HCT116 (cell line): ENCODE results near the gene RNASE8. TPM values are rescaled to one million over a fixed set of nuclear protein-coding genes. Genes with fewer than 3 reads are reported as not detected.
A peak's percentile ranks its signal among the peaks of the same experiment; 100 is the strongest.

Source experiments
- ATAC-seq: fragments of 200-7000 bp; cut with Tn5 transposase; 2 replicates; pipeline ENCODE4 v1.9.1; 2020; ENCODE audit warnings: mild to moderate bottlenecking, moderate library complexity
- BruUV-seq: library from RNA; stranded (reverse); fragments of 400-500 nt; replicated peaks from 2 replicates; lab custom pipeline; 2021; lab: Mats Ljungman, UMichigan
- CTCF ChIA-PET: fragments of 300-600 bp; sonication (Branson Sonifier 250); formaldehyde crosslinking; loops from one replicate; lab custom pipeline; 2021; ENCODE audit warnings: antibody characterized with exemption; lab: Charles Lee
- POLR2A ChIA-PET: fragments of 300-600, 350-600 bp; sonication (Branson Sonifier 250); formaldehyde crosslinking; loops from one replicate; lab custom pipeline; 2021; ENCODE audit warnings: antibody characterized with exemption; lab: Charles Lee
- RAD21 ChIA-PET, 2 experiments: fragments of 300-600 bp; sonication (Branson Sonifier 250); formaldehyde crosslinking; loops; one replicate each; lab custom pipeline; 2023; ENCODE audit warnings: low total read pairs in 2 of 2; ENCODE audit not compliant: uncharacterized antibody in 2 of 2, unreplicated experiment in 2 of 2, low non-redundant PET in 1 of 2; lab: Charles Lee
- DNase-seq: peaks from one replicate; pipeline ENCODE4 v3.0.0-alpha.2; 2010; ENCODE audit warnings: low read depth, low spot score
- H2AFZ ChIP-seq: fragments of 200-600 bp; shearing (Covaris generic), sonication (generic); 2 replicates; pipeline ENCODE4 v1.6.1; 2017; ENCODE audit warnings: low read depth, mixed run types, mixed read lengths, antibody characterized with exemption, low read length; ENCODE audit not compliant: poor library complexity, severe bottlenecking
- H3K27ac ChIP-seq: 2 replicates; pipeline ENCODE4 v1.5.1; 2012; ENCODE audit warnings: low read depth, low read length
- H3K27me3 ChIP-seq: fragments of 200-600 bp; sonication (generic); 2 replicates; pipeline ENCODE4 v1.6.1; 2016; ENCODE audit warnings: mixed run types, low read length, mixed read lengths; ENCODE audit not compliant: insufficient read depth
- H3K36me3 ChIP-seq, 2 experiments: fragments of 200-500 bp in 1 of 2; fragments of 200-600 bp in 1 of 2; sonication (Bioruptor generic) in 1 of 2; sonication (generic) in 1 of 2; 2 replicates each; pipeline versions ENCODE4 v1.5.1 to v1.6.1; 2014 to 2016; ENCODE audit warnings: low read length in 2 of 2, inconsistent platforms in 1 of 2, mixed read lengths in 1 of 2, mixed run types in 1 of 2; ENCODE audit not compliant: insufficient read depth in 2 of 2, control insufficient read depth in 1 of 2
- H3K4me1 ChIP-seq, 2 experiments: fragments of 200-600 bp in 1 of 2; sonication (generic) in 1 of 2; 2 replicates each; pipeline versions ENCODE4 v1.5.1 to v1.6.1; 2012 to 2017; ENCODE audit warnings: low read length in 2 of 2, inconsistent platforms in 1 of 2, mild to moderate bottlenecking in 1 of 2, mixed read lengths in 1 of 2, mixed run types in 1 of 2, moderate library complexity in 1 of 2; ENCODE audit not compliant: insufficient read depth in 2 of 2, control insufficient read depth in 1 of 2
- H3K4me2 ChIP-seq: fragments of 200-600 bp; sonication (generic); 2 replicates; pipeline ENCODE4 v1.6.1; 2017; ENCODE audit warnings: mixed run types, low read length, mixed read lengths
- H3K4me3 ChIP-seq, 2 experiments: fragments of 200-600 bp in 1 of 2; sonication (generic) in 1 of 2; replicated peaks in 1 of 2; 2 replicates each; pipeline ENCODE4 v1.5.1; 2011 to 2016; ENCODE audit warnings: low read length in 2 of 2, control low read depth in 1 of 2, low read depth in 1 of 2, mild to moderate bottlenecking in 1 of 2, mixed read lengths in 1 of 2, mixed run types in 1 of 2
- H3K79me2 ChIP-seq: fragments of 200-600 bp; sonication (generic); 2 replicates; pipeline ENCODE4 v1.6.1; 2017; ENCODE audit warnings: mild to moderate bottlenecking, mixed run types, low read length, moderate library complexity, mixed read lengths; ENCODE audit not compliant: insufficient read depth
- H3K9ac ChIP-seq: fragments of 200-600 bp; sonication (generic); 2 replicates; pipeline ENCODE4 v1.6.1; 2016; ENCODE audit warnings: low read length, mixed read lengths
- H3K9me2 ChIP-seq: fragments of 200-600 bp; sonication (generic), shearing (Covaris generic); 2 replicates; pipeline ENCODE4 v1.6.1; 2017; ENCODE audit warnings: mixed run types, mild to moderate bottlenecking, moderate library complexity; ENCODE audit not compliant: insufficient read depth
- H3K9me3 ChIP-seq, 2 experiments: fragments of 200-500 bp in 1 of 2; fragments of 200-600 bp in 1 of 2; sonication (Bioruptor generic) in 1 of 2; sonication (generic) in 1 of 2; 2 replicates each; pipeline ENCODE4 v1.6.1; 2014 to 2017; ENCODE audit warnings: low read length in 2 of 2, mixed read lengths in 2 of 2, inconsistent platforms in 1 of 2, low read depth in 1 of 2, mild to moderate bottlenecking in 1 of 2, mixed run types in 1 of 2, moderate library complexity in 1 of 2; ENCODE audit not compliant: control insufficient read depth in 1 of 2, insufficient read depth in 1 of 2
- H4K20me1 ChIP-seq: fragments of 200-600 bp; sonication (generic), shearing (Covaris generic); 2 replicates; pipeline ENCODE4 v1.6.1; 2017; ENCODE audit warnings: mixed run types, mild to moderate bottlenecking, moderate library complexity; ENCODE audit not compliant: insufficient read depth
- ATF3 ChIP-seq: IDR thresholded peaks from 2 replicates; pipeline ENCODE4 v1.6.1; 2012
- CBX3 ChIP-seq: IDR thresholded peaks from 2 replicates; pipeline ENCODE4 v1.6.1; 2012; ENCODE audit warnings: low read depth
- CEBPB ChIP-seq: IDR thresholded peaks from 2 replicates; pipeline ENCODE4 v1.6.1; 2012; ENCODE audit warnings: low read depth
- EGR1 ChIP-seq: IDR thresholded peaks from 2 replicates; pipeline ENCODE4 v1.6.1; 2012; ENCODE audit warnings: low read depth
- ELF1 ChIP-seq: IDR thresholded peaks from 2 replicates; pipeline ENCODE4 v1.6.1; 2012; ENCODE audit warnings: low read depth, borderline replicate concordance
- EZH2 ChIP-seq: fragments of 200-600 bp; sonication (generic); IDR thresholded peaks from 2 replicates; pipeline ENCODE4 v1.6.1; 2017; ENCODE audit warnings: antibody characterized with exemption, mixed run types
- MAX ChIP-seq: IDR thresholded peaks from 2 replicates; pipeline ENCODE4 v1.6.1; 2012
- POLR2AphosphoS5 ChIP-seq: IDR thresholded peaks from 2 replicates; pipeline ENCODE4 v1.6.1; 2011; ENCODE audit warnings: mild to moderate bottlenecking, low read depth, low read length, moderate library complexity
- RAD21 ChIP-seq: IDR thresholded peaks from 2 replicates; pipeline ENCODE4 v1.6.1; 2012; ENCODE audit warnings: low read depth, mild to moderate bottlenecking
- REST ChIP-seq: IDR thresholded peaks from 2 replicates; pipeline ENCODE4 v1.6.1; 2012; ENCODE audit warnings: low read depth
- SIN3A ChIP-seq: IDR thresholded peaks from 2 replicates; pipeline ENCODE4 v1.6.1; 2012; ENCODE audit warnings: low read depth
- SP1 ChIP-seq: IDR thresholded peaks from 2 replicates; pipeline ENCODE4 v1.6.1; 2012; ENCODE audit warnings: low read depth
- SRF ChIP-seq: IDR thresholded peaks from 2 replicates; pipeline ENCODE4 v1.6.1; 2012; ENCODE audit warnings: low read depth
- TCF7L2 ChIP-seq: IDR thresholded peaks from 2 replicates; pipeline ENCODE4 v1.7.0; 2011; ENCODE audit warnings: borderline replicate concordance, inconsistent platforms; ENCODE audit not compliant: insufficient read depth, insufficient read length; ENCODE audit errors: extremely low read depth
- YY1 ChIP-seq: IDR thresholded peaks from 2 replicates; pipeline ENCODE4 v1.6.1; 2011; ENCODE audit warnings: low read length, low read depth, moderate library complexity, mild to moderate bottlenecking; ENCODE audit not compliant: insufficient replicate concordance; ENCODE audit errors: extremely low read depth
- ZBTB33 ChIP-seq: IDR thresholded peaks from 2 replicates; pipeline ENCODE4 v1.6.1; 2011; ENCODE audit warnings: mild to moderate bottlenecking, low read length, moderate library complexity; ENCODE audit not compliant: insufficient replicate concordance; ENCODE audit errors: extremely low read depth
- ZFX ChIP-seq: fragments of 450-650 bp; IDR thresholded peaks from 2 replicates; pipeline ENCODE4 v1.6.1; 2017
- intact Hi-C: fragments of 100-400 bp; cut with micrococcal nuclease; formaldehyde crosslinking; loops from 2 replicates; pipeline ENCODE4 v1.10.0; 2022
- total RNA-seq: library from RNA; stranded (reverse); gene quantifications from one replicate; pipeline ENCODE4 v1.2.1, GENCODE V29; 2021; ENCODE audit not compliant: unreplicated experiment
- TF ChIP-seq, protein P1 (sequence below), 3 experiments: fragments of 200-600 bp in 1 of 3; sonication (generic) in 1 of 3; IDR thresholded peaks in 2 of 3; conservative IDR thresholded peaks in 1 of 3; 2 replicates each; pipeline ENCODE4 v1.5.1; 2012 to 2017; ENCODE audit warnings: low read depth in 2 of 3, low read length in 2 of 3, antibody characterized with exemption in 1 of 3, borderline replicate concordance in 1 of 3, control low read depth in 1 of 3, mild to moderate bottlenecking in 1 of 3, mixed read lengths in 1 of 3, mixed run types in 1 of 3, moderate library complexity in 1 of 3; ENCODE audit not compliant: insufficient read depth in 1 of 3

Gene RNASE8
- total RNA-seq, 1 experiment from 2014 or later: not detected

DNA sequence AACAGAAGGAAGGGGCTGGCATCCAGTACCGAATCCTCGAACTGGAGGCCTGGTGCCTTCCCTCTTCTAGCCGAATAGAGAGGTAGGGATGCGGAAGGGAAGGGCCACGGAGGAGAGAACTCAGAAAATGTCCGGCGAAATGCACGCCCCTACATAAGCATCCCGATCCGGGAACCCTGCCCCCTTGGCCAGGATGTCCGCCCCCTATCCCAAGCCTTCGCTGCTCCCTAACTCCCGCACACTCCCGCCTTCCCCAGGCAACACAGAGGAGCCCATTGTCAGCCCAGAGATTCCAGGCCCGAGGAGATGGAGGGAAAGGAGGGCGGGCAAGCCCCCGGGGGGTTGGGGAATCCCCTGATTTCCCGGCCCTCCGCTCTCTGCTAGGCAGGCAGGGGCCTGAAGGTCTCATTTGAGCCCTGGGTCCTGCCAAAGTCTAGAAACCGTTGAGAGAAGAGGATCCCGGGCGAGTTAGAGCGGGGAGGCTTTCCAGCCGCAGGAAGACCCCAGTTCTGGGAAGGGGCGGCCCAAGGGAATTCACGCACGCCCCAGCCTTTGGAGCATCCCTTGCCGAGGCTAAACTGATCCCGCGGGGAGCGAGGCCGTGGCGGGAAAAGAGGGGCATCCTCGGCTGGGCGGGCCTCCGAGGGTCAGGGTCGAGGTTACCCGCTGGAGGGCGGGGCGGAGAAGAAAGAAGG lies 11.9 kb downstream of the RNASE8 start:
- RAD21 ChIA-PET: interaction anchor here (1.5 to 1.8 kb wide), 3 partner anchors 35 to 55 kb away, joined by 3 to 6 read pairs (median 5); no protein-coding TSS in a partner anchor
- H3K9me2 ChIP-seq: no peaks in the 10 kb centered on the region
- H3K4me2 ChIP-seq: peak overlapping the region; percentile 97
- ATAC-seq: peak; percentile 12
- H3K27me3 ChIP-seq: 0 out of 2 replicates have a peak, but pooled peaks cover 4% of the 10 kb centered on the region
- H3K79me2 ChIP-seq: no peaks in the 10 kb centered on the region
- H3K4me1 ChIP-seq: peaks cover 7 to 28% of the 10 kb centered on the region in 2 experiments
- no peaks in the 10 kb centered on the region for H4K20me1 ChIP-seq
- POLR2A ChIA-PET: interaction anchor here (1.5 kb wide), 1 partner anchor 30 kb away, joined by 3 read pairs; no protein-coding TSS in a partner anchor
- peak overlapping the region; percentile 54 for H2AFZ ChIP-seq
- BruUV-seq: no TSS peak
- no peaks in the 10 kb centered on the region for H3K9me3 ChIP-seq
- CTCF ChIA-PET: interaction anchor here (1.1 to 3.2 kb wide), 9 partner anchors 14 to 55 kb away, joined by 3 to 59 read pairs (median 10); partner anchors contain the start of gene ZNF219
- H3K36me3 ChIP-seq: no peaks in the 10 kb centered on the region
- H3K4me3 ChIP-seq: peak overlapping the region; percentile 61 to 74
- DNase-seq: no peak
- intact Hi-C loops: loop anchor here (2.0 kb wide), 1 partner anchor 67 kb away; no protein-coding TSS in a partner anchor
- peak overlapping the region; percentile 60 for H3K9ac ChIP-seq
- peak overlapping the region; percentile 14; the same call in 1 of the 2 replicates for H3K27ac ChIP-seq
- TF ChIP-seq SRF: no peak
- no peak for TF ChIP-seq ELF1
- TF ChIP-seq MAX: no peak
- TF ChIP-seq TCF7L2: no peak
- TF ChIP-seq ZBTB33: no peak
- no peak for TF ChIP-seq ZFX
- TF ChIP-seq EGR1: no peak
- no peak for TF ChIP-seq REST
- TF ChIP-seq CEBPB: no peak
- no peak for TF ChIP-seq POLR2AphosphoS5
- TF ChIP-seq ATF3: no peak
- TF ChIP-seq CBX3: no peak
- no peak for TF ChIP-seq EZH2
- TF ChIP-seq RAD21: no peak
- TF ChIP-seq, protein P1, sequence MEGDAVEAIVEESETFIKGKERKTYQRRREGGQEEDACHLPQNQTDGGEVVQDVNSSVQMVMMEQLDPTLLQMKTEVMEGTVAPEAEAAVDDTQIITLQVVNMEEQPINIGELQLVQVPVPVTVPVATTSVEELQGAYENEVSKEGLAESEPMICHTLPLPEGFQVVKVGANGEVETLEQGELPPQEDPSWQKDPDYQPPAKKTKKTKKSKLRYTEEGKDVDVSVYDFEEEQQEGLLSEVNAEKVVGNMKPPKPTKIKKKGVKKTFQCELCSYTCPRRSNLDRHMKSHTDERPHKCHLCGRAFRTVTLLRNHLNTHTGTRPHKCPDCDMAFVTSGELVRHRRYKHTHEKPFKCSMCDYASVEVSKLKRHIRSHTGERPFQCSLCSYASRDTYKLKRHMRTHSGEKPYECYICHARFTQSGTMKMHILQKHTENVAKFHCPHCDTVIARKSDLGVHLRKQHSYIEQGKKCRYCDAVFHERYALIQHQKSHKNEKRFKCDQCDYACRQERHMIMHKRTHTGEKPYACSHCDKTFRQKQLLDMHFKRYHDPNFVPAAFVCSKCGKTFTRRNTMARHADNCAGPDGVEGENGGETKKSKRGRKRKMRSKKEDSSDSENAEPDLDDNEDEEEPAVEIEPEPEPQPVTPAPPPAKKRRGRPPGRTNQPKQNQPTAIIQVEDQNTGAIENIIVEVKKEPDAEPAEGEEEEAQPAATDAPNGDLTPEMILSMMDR (IDR thresholded peaks at IDR 0.05 in 2 of 3, conservative IDR thresholded peaks at IDR 0.05 in 1 of 3; ENCODE audit: borderline replicate concordance in 1 of 3, insufficient read depth in 1 of 3, low read depth in 2 of 3, low read length in 2 of 3): no peak
- TF ChIP-seq SIN3A: no peak
- TF ChIP-seq YY1: no peak
- TF ChIP-seq SP1: no peak
